ENCODE results near the gene GDPD5. TPM values are rescaled to one million over a fixed set of nuclear protein-coding genes. Genes with fewer than 3 reads are reported as not detected.

Gene GDPD5
- polyA plus RNA-seq, 3 donors, result 4.9 to 39.0 (median 7.6) TPM

- Mint-ChIP-seq H3K9me3 (no peaks in the 10 kb centered on the region), H3K27ac (no peak overlapping the region), H3K4me3 (no peak overlapping the region), H3K36me3 (no peaks in the 10 kb centered on the region), H3K4me1 (peaks cover 16% of the 10 kb centered on the region), H3K27me3 (ENCODE audit: low read depth in 3 of 3) (peaks cover 2 to 5% (median 5%) of the 10 kb centered on the region in 3 donors)
- TF ChIP-seq CTCF (IDR thresholded peaks at IDR 0.05), result no peak
- Histone ChIP-seq H3K79me2 (ENCODE audit: insufficient read depth, low read length) (no peaks in the 10 kb centered on the region), H3K4me2 (replicated peaks; ENCODE audit: extremely low read depth, low read length, poor library complexity, severe bottlenecking) (no peak overlapping the region), H3K4me3 (replicated peaks in 1 of 3; ENCODE audit: low read depth in 2 of 3, low read length in 3 of 3) (no peak overlapping the region), H3K36me3 (replicated peaks in 1 of 2; ENCODE audit: control insufficient read depth in 1 of 2, insufficient read depth in 2 of 2, low read length in 2 of 2) (no peaks in the 10 kb centered on the region), H3K4me1 (ENCODE audit: control insufficient read depth in 1 of 2, insufficient read depth in 2 of 2, low read length in 2 of 2) (peaks cover 10 to 13% of the 10 kb centered on the region in 2 donors), H3K9me3 (replicated peaks in 1 of 2; ENCODE audit: control insufficient read depth in 1 of 2, insufficient read depth in 1 of 2, low read length in 2 of 2) (no peaks in the 10 kb centered on the region), H3K27me3 (ENCODE audit: control insufficient read depth in 2 of 2, insufficient read depth in 2 of 2, low read length in 2 of 2) (no peaks in the 10 kb centered on the region), H3K9ac (ENCODE audit: insufficient read depth, low read length, poor library complexity, severe bottlenecking) (no peak overlapping the region), H4K20me1 (ENCODE audit: insufficient read depth, low read length) (no peaks in the 10 kb centered on the region), H2AFZ (ENCODE audit: insufficient read depth, low read depth, low read length, poor library complexity, severe bottlenecking) (no peak overlapping the region), H3K27ac (ENCODE audit: low read depth in 1 of 2, low read length in 2 of 2) (no peak overlapping the region)
- 80% methylated on average over 1 of the region's 1 CpG for WGBS (ENCODE audit: insufficient coverage)
- no peak for DNase-seq
- intact Hi-C loops (cut with micrococcal nuclease), result no loop called here
Observed at GRCh38 chr11:75542088-75542438, 16.3 kb upstream of the GDPD5 start.

DNA sequence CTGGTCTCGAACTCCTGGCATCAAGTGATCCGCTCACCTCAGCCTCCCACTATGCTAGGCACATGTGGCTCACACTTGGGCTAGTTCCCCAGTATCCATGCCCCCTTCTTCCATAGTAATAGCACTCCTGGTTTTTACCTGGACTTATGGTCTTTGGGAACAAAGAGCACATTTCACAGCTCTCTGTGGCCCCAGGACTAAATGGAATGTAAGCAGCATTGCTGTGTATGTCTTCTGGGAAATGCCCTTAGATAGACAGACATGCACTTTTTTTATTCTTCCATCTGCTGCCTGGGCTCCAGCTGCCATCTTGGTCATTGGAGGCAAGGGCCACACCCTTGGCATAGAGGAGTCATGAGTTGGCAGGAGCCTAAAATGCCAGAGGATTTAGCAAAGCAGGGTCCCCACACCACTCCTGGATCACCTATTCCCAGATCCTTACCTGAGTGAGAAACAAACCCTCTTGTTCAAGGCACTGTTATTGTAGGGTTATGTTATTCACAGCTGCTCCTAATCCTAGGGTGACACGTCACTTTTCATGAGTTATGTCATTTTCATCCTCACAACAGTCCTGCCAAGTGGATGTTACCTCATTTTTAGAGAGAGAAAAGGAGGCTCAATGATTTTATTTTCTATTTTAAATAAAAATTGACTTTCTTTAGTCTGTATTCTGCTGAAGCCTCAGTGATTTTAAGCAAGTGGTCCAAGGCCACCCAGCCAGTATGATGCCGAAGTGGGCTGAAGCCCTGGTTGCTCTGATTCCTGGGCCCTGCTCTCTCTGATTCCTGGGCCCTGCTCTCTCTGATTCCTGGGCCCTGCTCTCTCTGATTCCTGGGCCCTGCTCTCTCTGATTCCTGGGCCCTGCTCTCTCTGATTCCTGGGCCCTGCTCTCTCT is 15.7 kb upstream of the GDPD5 start:
- no peaks in the 10 kb centered on the region for H3K27me3 ChIP-seq (ENCODE audit: control insufficient read depth in 2 of 2, insufficient read depth in 2 of 2, low read length in 2 of 2)
- H2AFZ ChIP-seq (ENCODE audit: insufficient read depth, low read depth, low read length, poor library complexity, severe bottlenecking), result no peak overlapping the region
- H3K4me3 ChIP-seq (replicated peaks in 1 of 3; ENCODE audit: low read depth in 2 of 3, low read length in 3 of 3), result no peak overlapping the region
- H3K36me3 Mint-ChIP-seq, result peaks cover 0 to 2% of the 10 kb centered on the region in 2 donors
- no peaks in the 10 kb centered on the region for H3K79me2 ChIP-seq (ENCODE audit: insufficient read depth, low read length)
- intact Hi-C loops (cut with micrococcal nuclease), result no loop called here
- H3K27ac Mint-ChIP-seq, result no peak overlapping the region
- H4K20me1 ChIP-seq (ENCODE audit: insufficient read depth, low read length), result no peaks in the 10 kb centered on the region
- peaks cover 23% of the 10 kb centered on the region for H3K4me1 Mint-ChIP-seq
- no peak overlapping the region for H3K9ac ChIP-seq (ENCODE audit: insufficient read depth, low read length, poor library complexity, severe bottlenecking)
- no peak overlapping the region for H3K4me2 ChIP-seq (replicated peaks; ENCODE audit: extremely low read depth, low read length, poor library complexity, severe bottlenecking)
- WGBS (ENCODE audit: insufficient coverage), result 100% methylated on average over 3 of the region's 4 CpGs
- no peaks in the 10 kb centered on the region for H3K9me3 ChIP-seq (replicated peaks in 1 of 2; ENCODE audit: control insufficient read depth in 1 of 2, insufficient read depth in 1 of 2, low read length in 2 of 2)
- H3K4me3 Mint-ChIP-seq, result no peak overlapping the region
- no peaks in the 10 kb centered on the region for H3K36me3 ChIP-seq (replicated peaks in 1 of 2; ENCODE audit: control insufficient read depth in 1 of 2, insufficient read depth in 2 of 2, low read length in 2 of 2)
- peaks cover 17 to 19% of the 10 kb centered on the region in 2 donors for H3K4me1 ChIP-seq (ENCODE audit: control insufficient read depth in 1 of 2, insufficient read depth in 2 of 2, low read length in 2 of 2)
- H3K27ac ChIP-seq (ENCODE audit: low read depth in 1 of 2, low read length in 2 of 2), result no peak overlapping the region
- no peak for DNase-seq
- no peaks in the 10 kb centered on the region for H3K9me3 Mint-ChIP-seq
- no peak for TF ChIP-seq CTCF (IDR thresholded peaks at IDR 0.05)
- peaks cover 1 to 2% (median 2%) of the 10 kb centered on the region in 3 donors for H3K27me3 Mint-ChIP-seq (ENCODE audit: low read depth in 3 of 3)
